Measurements from ENCODE around the gene ST6GAL2.

GRCh38 chr2:106798826-106799552 lies 87.0 kb downstream of the ST6GAL2 start:
- TF ChIP-seq CTCF (IDR thresholded peaks at IDR 0.05; ENCODE audit: low read depth, low read length, missing input control) (no peak), SP1 (IDR thresholded peaks at IDR 0.05) (no peak), JUND (IDR thresholded peaks at IDR 0.05) (no peak), RAD21 (IDR thresholded peaks at IDR 0.05) (no peak), RXRA (IDR thresholded peaks at IDR 0.05) (no peak), TAF1 (conservative IDR thresholded peaks at IDR 0.05) (no peak)
- TF ChIP-seq, protein P1, sequence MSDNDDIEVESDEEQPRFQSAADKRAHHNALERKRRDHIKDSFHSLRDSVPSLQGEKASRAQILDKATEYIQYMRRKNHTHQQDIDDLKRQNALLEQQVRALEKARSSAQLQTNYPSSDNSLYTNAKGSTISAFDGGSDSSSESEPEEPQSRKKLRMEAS (IDR thresholded peaks at IDR 0.05) = no peak

All from liver (tissue), 3 donors.